Anterior cingulate cortex (tissue), 58 donors: Measurements from ENCODE around the gene PYGM.

ENCODE experiments used
- DNase-seq, 58 donors: peaks; one replicate each; lab custom pipeline; 2025; lab: John Stamatoyannopoulos, UW

Gene PYGM

GRCh38 chr11:64720640-64721358 is 39.0 kb downstream of the PYGM start:
- DNase-seq: no peak

DNA sequence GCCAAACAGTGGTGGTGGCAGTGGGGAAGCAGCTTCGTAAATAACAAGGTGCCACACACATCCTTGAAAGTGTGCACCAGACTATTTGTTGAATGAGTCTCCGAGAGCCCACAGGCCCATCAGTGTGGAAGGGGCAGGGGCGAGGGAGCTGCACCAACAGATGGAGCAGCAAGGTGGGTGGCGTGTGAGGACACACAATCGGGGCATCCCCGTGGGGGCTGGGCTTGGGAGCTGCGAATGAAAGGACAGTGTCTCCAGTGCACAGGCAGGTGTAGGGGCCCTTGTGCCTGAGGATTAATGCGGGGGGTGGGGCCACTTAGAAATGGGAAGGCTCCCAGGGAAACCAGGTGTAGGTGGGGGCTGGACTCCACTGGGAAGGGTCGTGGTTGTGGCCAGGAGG is 39.6 kb downstream of the PYGM start:
- no peak for DNase-seq

DNA sequence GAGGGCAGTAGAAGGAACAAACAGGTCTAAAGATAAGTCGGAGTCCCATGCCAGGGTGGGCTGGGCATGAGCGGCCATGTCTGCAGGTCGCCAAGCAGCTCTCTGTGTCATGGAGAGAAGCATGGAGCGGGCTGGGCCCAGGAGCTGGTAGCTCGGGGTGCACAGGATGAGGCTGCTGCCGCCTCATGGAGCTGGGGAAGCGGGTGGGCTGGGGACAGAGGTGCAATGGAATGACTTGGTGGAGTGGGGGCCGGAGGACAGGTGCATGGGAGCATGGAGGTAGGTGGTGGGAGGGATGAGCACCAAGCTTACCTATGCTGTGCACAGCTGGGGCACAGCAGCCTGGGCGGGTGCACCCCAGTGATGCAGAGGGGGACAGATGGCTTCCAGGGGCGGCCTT is 40.4 kb downstream of the PYGM start:
- DNase-seq: no peak

GRCh38 chr11:64718780-64719124 is 41.0 kb downstream of the PYGM start:
- DNase-seq: no peak

GRCh38 chr11:64718084-64718779 is 41.5 kb downstream of the PYGM start:
- peak in 17 of 58 donors; percentile 16 to 66 (median 39) for DNase-seq

- no peak for DNase-seq
Observed at GRCh38 chr11:64717268-64717578, 42.6 kb downstream of the PYGM start.

- DNase-seq: no peak
Observed at GRCh38 chr11:64716473-64717267, 43.1 kb downstream of the PYGM start.

DNA sequence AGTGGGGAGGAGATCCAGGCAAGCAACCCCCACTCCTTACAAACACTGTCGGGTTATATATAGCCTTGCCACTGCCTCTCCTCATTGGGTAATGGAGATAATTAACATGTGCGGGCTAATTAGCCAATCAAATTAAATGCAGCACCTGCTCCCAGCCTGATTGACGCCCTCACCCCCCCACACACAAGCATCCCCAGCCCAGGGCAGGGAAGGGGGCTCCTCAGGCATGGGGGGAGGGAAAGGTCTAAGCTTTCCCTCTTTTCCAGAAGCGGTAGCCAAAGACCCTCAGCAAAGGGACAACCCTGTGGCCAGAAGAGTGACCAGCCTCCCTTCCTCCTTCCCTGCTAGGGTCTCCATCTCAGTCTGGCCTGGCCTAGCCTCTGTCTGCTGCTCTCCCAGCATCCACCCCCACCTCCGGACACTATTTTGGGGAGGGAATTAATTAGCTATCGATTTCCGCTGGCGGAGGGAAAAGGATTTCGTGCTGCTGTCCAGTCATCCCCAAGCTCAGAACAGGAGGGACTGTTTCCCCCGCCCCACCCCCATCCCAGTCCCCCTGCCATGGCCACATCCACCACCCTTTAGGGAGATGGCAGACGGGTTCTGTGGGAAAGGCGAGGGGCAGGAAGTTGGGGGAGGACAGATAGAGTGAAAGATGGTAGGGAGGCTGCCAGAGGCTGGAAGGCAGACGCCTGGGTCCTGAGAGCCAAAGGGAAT is 43.9 kb downstream of the PYGM start:
- DNase-seq: no peak

DNA sequence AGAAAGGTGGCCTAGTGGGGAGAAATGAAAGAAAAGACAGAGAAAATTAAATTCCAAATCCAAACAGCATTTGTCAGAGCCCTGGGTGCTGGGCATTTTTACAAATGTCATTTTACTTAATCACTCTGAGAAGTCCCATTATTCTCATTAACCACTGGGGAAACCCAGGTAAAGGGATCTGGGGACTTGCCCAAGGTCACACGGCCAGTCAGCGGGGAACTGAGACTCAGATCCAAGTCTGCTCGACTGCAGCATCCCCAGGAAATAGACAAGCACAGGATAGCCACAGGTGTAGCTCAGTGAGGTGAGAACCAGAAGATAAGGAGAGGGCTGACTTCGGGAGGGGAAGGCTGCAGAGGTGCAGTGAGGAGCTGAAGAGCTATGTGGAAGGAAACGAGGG is 44.7 kb downstream of the PYGM start:
- no peak for DNase-seq

DNA sequence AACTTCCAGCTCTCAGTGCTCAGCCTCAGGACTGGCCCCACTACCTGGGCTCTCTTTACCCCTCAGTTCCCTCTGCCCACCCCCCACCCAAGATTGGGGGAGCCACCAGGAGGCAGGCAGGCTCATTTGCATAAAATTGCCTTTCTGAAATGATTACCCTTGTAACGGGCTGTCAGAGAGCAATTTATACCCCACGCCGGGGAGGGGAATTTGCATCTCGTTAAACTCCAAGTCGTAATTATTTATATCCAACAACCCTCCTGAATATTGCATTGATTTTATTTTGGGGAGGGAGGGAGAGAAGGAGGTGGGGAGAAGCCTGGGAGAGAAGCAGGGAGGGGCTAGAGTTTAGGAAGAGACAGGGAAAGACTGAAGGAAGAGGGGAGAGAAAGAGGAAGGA is 45.1 kb downstream of the PYGM start:
- DNase-seq: no peak

- no peak for DNase-seq
Observed at GRCh38 chr11:64713781-64714363, 45.9 kb downstream of the PYGM start.

- no peak for DNase-seq
Observed at GRCh38 chr11:64713016-64713707, 46.6 kb downstream of the PYGM start.

- no peak for DNase-seq
Observed at GRCh38 chr11:64712430-64713015, 47.3 kb downstream of the PYGM start.

DNA sequence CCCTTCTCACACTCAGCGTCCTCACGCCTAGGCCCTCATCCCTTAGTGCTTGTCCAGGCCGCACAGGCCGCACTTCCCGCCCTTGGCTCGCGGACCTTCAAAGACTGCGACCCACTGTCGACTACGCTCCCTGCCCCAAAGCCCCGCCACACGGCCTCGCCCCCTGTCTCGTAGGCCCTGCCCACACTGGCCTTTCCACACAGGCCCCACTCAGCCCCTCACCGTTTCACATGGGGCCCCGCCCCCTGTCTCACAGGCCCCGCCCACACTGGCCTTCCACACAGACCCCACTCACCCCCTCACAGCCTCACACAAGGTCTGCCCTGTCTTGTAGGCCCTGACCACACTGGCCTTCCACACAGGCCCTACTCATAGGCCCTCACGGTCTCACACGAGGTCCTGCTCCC is 47.8 kb downstream of the PYGM start:
- no peak for DNase-seq

- DNase-seq: no peak
Observed at GRCh38 chr11:64711138-64711955, 48.4 kb downstream of the PYGM start.

DNA sequence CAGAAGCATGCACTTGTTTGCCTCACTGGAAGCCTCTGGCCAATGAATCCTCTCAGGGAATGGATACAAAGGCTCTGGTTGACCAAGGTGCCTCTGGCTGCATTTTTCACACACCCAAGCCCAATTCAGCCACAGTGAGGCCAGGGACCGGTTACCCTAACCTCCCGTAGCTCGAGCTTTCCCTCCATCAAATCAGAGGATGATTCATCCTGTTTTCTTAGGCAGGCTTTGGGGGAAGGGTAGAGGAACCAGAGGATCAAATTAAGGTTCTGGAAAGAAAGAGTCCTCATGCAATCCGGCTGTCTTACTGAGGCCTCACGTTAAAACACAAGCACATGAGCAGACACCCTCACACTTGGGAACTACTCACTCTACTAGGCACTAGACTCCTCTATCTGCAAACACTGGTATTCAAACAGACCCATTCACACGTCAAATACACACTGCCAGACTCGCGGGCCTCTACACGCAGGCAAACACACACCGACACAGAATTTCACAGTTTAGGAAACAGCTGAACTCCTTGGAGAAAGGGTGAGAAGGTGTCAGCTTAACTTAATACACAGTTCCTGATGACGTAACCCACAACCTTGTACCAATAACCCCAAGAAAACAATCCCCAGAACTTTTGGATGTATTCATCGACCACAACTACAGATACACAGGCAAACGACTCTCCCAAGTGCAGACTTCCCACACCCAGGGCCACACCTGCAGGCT is 49.2 kb downstream of the PYGM start:
- no peak for DNase-seq

DNA sequence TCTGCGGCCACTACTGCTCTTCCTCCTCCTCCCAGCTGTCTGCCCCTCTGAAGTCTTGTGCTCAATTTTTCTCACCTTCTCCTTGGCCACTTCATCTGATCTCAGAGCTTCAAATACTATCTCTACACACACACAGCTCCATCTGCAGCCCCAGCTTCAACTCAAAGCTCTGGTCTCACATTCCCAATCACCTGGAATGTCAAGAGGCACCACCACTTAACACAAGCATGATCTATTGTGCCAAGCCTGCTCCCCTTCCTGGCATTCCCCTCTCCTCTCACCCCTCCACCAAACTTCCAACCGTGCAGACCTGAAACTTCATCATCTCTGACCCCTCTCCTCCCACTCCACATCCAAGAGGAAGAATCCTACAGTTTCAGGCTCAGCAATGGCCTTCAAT is 54.3 kb downstream of the PYGM start:
- DNase-seq: no peak

GRCh38 chr11:64703048-64703447 is 56.7 kb downstream of the PYGM start:
- no peak for DNase-seq
